SK-N-SH (cell line): ENCODE data around the gene ENTPD2. TPM values are rescaled to one million over a fixed set of nuclear protein-coding genes. Genes with fewer than 3 reads are reported as not detected.

Experiments used
- CTCF ChIA-PET: fragments of 300-600, 350-600 bp; formaldehyde crosslinking; extraction: SDS; loops from one replicate; lab custom pipeline; 2021; lab: Yijun Ruan, JAX
- POLR2A ChIA-PET: fragments of 350-600 bp; sonication (Branson Sonifier 250); formaldehyde crosslinking; extraction: SDS; loops from one replicate; lab custom pipeline; 2020; ENCODE audit warnings: antibody characterized with exemption, inconsistent platforms; lab: Yijun Ruan, JAX
- DNase-seq: peaks from one replicate; pipeline ENCODE4 v3.0.0; 2012
- H2AFZ ChIP-seq: fragments of 200-600 bp; sonication (generic); 2 replicates; pipeline ENCODE4 v1.8.1; 2016; ENCODE audit warnings: antibody characterized with exemption, mild to moderate bottlenecking, low read depth
- H3F3A ChIP-seq: fragments of 200-600 bp; sonication (generic); replicated peaks from 2 replicates; pipeline ENCODE3; 2016; ENCODE audit warnings: antibody characterized with exemption, mild to moderate bottlenecking; ENCODE audit not compliant: insufficient read depth
- H3K27ac ChIP-seq, 2 experiments: fragments of 200-500 bp in 1 of 2; fragments of 200-600 bp in 1 of 2; sonication (Bioruptor generic) in 1 of 2; sonication (generic), shearing (Covaris generic) in 1 of 2; 2 replicates each; pipeline versions ENCODE4 v1.5.1 to v1.6.1; 2014 to 2016; ENCODE audit warnings: low read depth in 2 of 2, inconsistent platforms in 1 of 2, low read length in 1 of 2, mild to moderate bottlenecking in 1 of 2, mixed read lengths in 1 of 2
- H3K27me3 ChIP-seq: fragments of 200-600 bp; sonication (generic), shearing (Covaris generic); 2 replicates; pipeline ENCODE4 v1.6.1; 2016; ENCODE audit warnings: mixed run types; ENCODE audit not compliant: insufficient read depth
- H3K36me3 ChIP-seq, 2 experiments: fragments of 200-500 bp in 1 of 2; fragments of 200-600 bp in 1 of 2; sonication (Bioruptor generic) in 1 of 2; sonication (generic) in 1 of 2; replicated peaks in 1 of 2; 2 replicates each; pipeline versions ENCODE3 to v1.5.1; 2014 to 2016; ENCODE audit warnings: low read length in 1 of 2, mild to moderate bottlenecking in 1 of 2; ENCODE audit not compliant: insufficient read depth in 2 of 2, control insufficient read depth in 1 of 2
- H3K4me1 ChIP-seq, 2 experiments: fragments of 200-500 bp in 1 of 2; fragments of 200-600 bp in 1 of 2; sonication (Bioruptor generic) in 1 of 2; sonication (generic), shearing (Covaris generic) in 1 of 2; 2 replicates each; pipeline versions ENCODE4 v1.5.1 to v1.6.1; 2014 to 2016; ENCODE audit warnings: low read depth in 1 of 2, low read length in 1 of 2, mixed run types in 1 of 2; ENCODE audit not compliant: insufficient read depth in 2 of 2, control insufficient read depth in 1 of 2
- H3K4me2 ChIP-seq: fragments of 200-600 bp; sonication (generic), shearing (Covaris generic); 2 replicates; pipeline ENCODE4 v1.6.1; 2017; ENCODE audit warnings: mixed run types
- H3K4me3 ChIP-seq, 2 experiments: fragments of 200-500 bp in 1 of 2; fragments of 200-600 bp in 1 of 2; sonication (Bioruptor generic) in 1 of 2; sonication (generic), shearing (Covaris generic) in 1 of 2; 2 replicates each; pipeline versions ENCODE4 v1.5.1 to v1.8.1; 2014 to 2016; ENCODE audit warnings: low read depth in 2 of 2, inconsistent platforms in 1 of 2, low read length in 1 of 2, mild to moderate bottlenecking in 1 of 2, mixed read lengths in 1 of 2, moderate library complexity in 1 of 2
- H3K79me2 ChIP-seq: fragments of 200-600 bp; sonication (generic); 2 replicates; pipeline ENCODE4 v1.8.1; 2017; ENCODE audit warnings: mild to moderate bottlenecking; ENCODE audit not compliant: insufficient read depth
- H3K9ac ChIP-seq: fragments of 200-600 bp; sonication (generic); 2 replicates; pipeline ENCODE4 v1.6.1; 2017; ENCODE audit warnings: mixed run types
- H3K9me2 ChIP-seq: fragments of 200-600 bp; sonication (generic); 2 replicates; pipeline ENCODE4 v1.6.1; 2017; ENCODE audit warnings: mixed run types
- H3K9me3 ChIP-seq: fragments of 200-600 bp; sonication (generic); 2 replicates; pipeline ENCODE4 v1.6.1; 2017; ENCODE audit warnings: mixed run types, mild to moderate bottlenecking, moderate library complexity
- H4K20me1 ChIP-seq: fragments of 200-600 bp; sonication (generic); 2 replicates; pipeline ENCODE4 v1.6.1; 2017; ENCODE audit warnings: mild to moderate bottlenecking, mixed run types; ENCODE audit not compliant: insufficient read depth
- CTCF ChIP-seq: fragments of 200-600 bp; sonication (generic); IDR thresholded peaks from 2 replicates; pipeline ENCODE4 v1.6.1; 2017; ENCODE audit warnings: antibody characterized with exemption, mild to moderate bottlenecking, moderate library complexity
- EP300 ChIP-seq, 2 experiments: IDR thresholded peaks; 2 replicates each; pipeline versions ENCODE4 v1.4.0 to v1.6.1; 2012; ENCODE audit warnings: borderline replicate concordance in 1 of 2, low read depth in 1 of 2, low read length in 1 of 2
- EZH2phosphoT487 ChIP-seq: fragments of 200-600 bp; sonication (generic); IDR thresholded peaks from 2 replicates; pipeline ENCODE4 v1.6.1; 2017; ENCODE audit warnings: low read depth, mixed run types, mild to moderate bottlenecking, antibody characterized with exemption, moderate library complexity, borderline replicate concordance
- FOSL2 ChIP-seq: IDR thresholded peaks from 2 replicates; pipeline ENCODE4 v1.4.0; 2012; ENCODE audit warnings: low read depth, mild to moderate bottlenecking, moderate library complexity, borderline replicate concordance
- FOXJ3 ChIP-seq: sonication (generic); formaldehyde crosslinking; IDR thresholded peaks from 2 replicates; pipeline ENCODE4 v1.5.1; 2020; ENCODE audit warnings: mild to moderate bottlenecking, missing genetic modification reagents
- GATA2 ChIP-seq: sonication (generic); formaldehyde crosslinking; IDR thresholded peaks from 2 replicates; pipeline ENCODE4 v1.5.0; 2020; ENCODE audit warnings: mild to moderate bottlenecking, missing genetic modification reagents
- IRF3 ChIP-seq: fragments of 150-350 bp; IDR thresholded peaks from 2 replicates; pipeline ENCODE4 v1.6.1; 2016; ENCODE audit warnings: mild to moderate bottlenecking, low read depth, low read length
- JUND ChIP-seq: IDR thresholded peaks from 2 replicates; pipeline ENCODE4 v1.4.0; 2012
- MEF2A ChIP-seq: IDR thresholded peaks from 2 replicates; pipeline ENCODE4 v1.4.0; 2012; ENCODE audit warnings: low read depth, borderline replicate concordance
- NRF1 ChIP-seq: IDR thresholded peaks from 2 replicates; pipeline ENCODE4 v1.6.1; 2012; ENCODE audit warnings: low read depth, mild to moderate bottlenecking, low read length
- POLR2AphosphoS5 ChIP-seq: IDR thresholded peaks from 2 replicates; pipeline ENCODE4 v1.6.1; 2012; ENCODE audit warnings: low read depth, low read length
- RCOR1 ChIP-seq: fragments of 150-350 bp; IDR thresholded peaks from 2 replicates; pipeline ENCODE4 v1.6.1; 2017; ENCODE audit warnings: antibody characterized with exemption, low read length
- RXRA ChIP-seq: IDR thresholded peaks from 2 replicates; pipeline ENCODE4 v1.4.0; 2012; ENCODE audit warnings: low read depth, mild to moderate bottlenecking, borderline replicate concordance
- SMC3 ChIP-seq: IDR thresholded peaks from 2 replicates; pipeline ENCODE4 v1.6.1; 2012; ENCODE audit warnings: low read depth, low read length, improper control_type of control experiment
- TEAD4 ChIP-seq: IDR thresholded peaks from 2 replicates; pipeline ENCODE4 v1.4.0; 2012; ENCODE audit warnings: mild to moderate bottlenecking, borderline replicate concordance; ENCODE audit not compliant: insufficient read depth
- WGBS: methylation state at CpG from one replicate; pipeline ENCODE4 v1.1.6; 2017; ENCODE audit warnings: low lambda C conversion rate; 5-methylcytosine and 5-hydroxymethylcytosine counted together
- polyA plus RNA-seq, 3 experiments: library from polyadenylated mRNA; depleted of rRNA; stranded (reverse); fragments of >200 nt; gene quantifications; 2 replicates each; pipeline ENCODE4 v1.2.3, GENCODE V29; 2012

The ENTPD2 gene
- polyA plus RNA-seq, 1 of the 3 experiments (the other 2 are of a cell fraction): not detected

GRCh38 chr9:137011907-137012675 is 41.8 kb downstream of the ENTPD2 start:
- H3K79me2 ChIP-seq: no peaks in the 10 kb centered on the region
- no peaks in the 10 kb centered on the region for H3K27me3 ChIP-seq
- no peaks in the 10 kb centered on the region for H3K4me1 ChIP-seq
- peaks cover 0 to 22% of the 10 kb centered on the region in 2 experiments for H3K36me3 ChIP-seq
- no peak overlapping the region for H3K27ac ChIP-seq
- no peaks in the 10 kb centered on the region for H3K9me2 ChIP-seq
- WGBS: 92% methylated on average over 17 of the region's 39 CpGs
- no peaks in the 10 kb centered on the region for H4K20me1 ChIP-seq
- TF ChIP-seq JUND (no peak), SMC3 (no peak), FOSL2 (no peak), CTCF (no peak), RXRA (no peak), IRF3 (no peak), GATA2 (no peak), TEAD4 (no peak), EP300 (IDR thresholded peaks at IDR 0.05; ENCODE audit: borderline replicate concordance in 1 of 2, low read depth in 1 of 2, low read length in 1 of 2) (no peak), MEF2A (no peak), FOXJ3 (CRISPR knock-in tag) (no peak), EZH2phosphoT487 (no peak), NRF1 (no peak), POLR2AphosphoS5 (no peak), RCOR1 (no peak)
- DNase-seq: no peak
- H3K4me3 ChIP-seq: no peak overlapping the region
- H2AFZ ChIP-seq: no peak overlapping the region
- H3F3A ChIP-seq: no peaks in the 10 kb centered on the region
- H3K4me2 ChIP-seq: no peak overlapping the region
- POLR2A ChIA-PET: no interaction called here
- no peak overlapping the region for H3K9ac ChIP-seq
- CTCF ChIA-PET: interaction anchor here (1.1 to 2.2 kb wide), 4 partner anchors 17 to 64 kb away, joined by 3 to 10 read pairs (median 3); no protein-coding TSS in a partner anchor
- H3K9me3 ChIP-seq: no peaks in the 10 kb centered on the region
